GM10248 (cell line): ENCODE results near the gene IRF1.

Experiments
- CTCF ChIA-PET: fragments of 300-600 bp; sonication (Branson Sonifier 250); formaldehyde crosslinking; extraction: SDS; loops from one replicate; lab custom pipeline; 2021; ENCODE audit warnings: antibody characterized with exemption; lab: Yijun Ruan, JAX
- POLR2A ChIA-PET: fragments of 350-650 bp; sonication (Branson Sonifier 250); formaldehyde crosslinking; extraction: SDS; loops from one replicate; lab custom pipeline; 2020; ENCODE audit warnings: antibody characterized with exemption; lab: Yijun Ruan, JAX
- DNase-seq: peaks from one replicate; pipeline ENCODE4 v3.0.0; 2012; ENCODE audit errors: extremely low spot score
- TF ChIP-seq, protein P1 (sequence below): IDR thresholded peaks from 2 replicates; pipeline ENCODE4 v1.5.1; 2012; ENCODE audit warnings: mild to moderate bottlenecking, low read depth; ENCODE audit errors: extremely low read depth, missing control alignments, control extremely low read depth

The IRF1 gene

DNA sequence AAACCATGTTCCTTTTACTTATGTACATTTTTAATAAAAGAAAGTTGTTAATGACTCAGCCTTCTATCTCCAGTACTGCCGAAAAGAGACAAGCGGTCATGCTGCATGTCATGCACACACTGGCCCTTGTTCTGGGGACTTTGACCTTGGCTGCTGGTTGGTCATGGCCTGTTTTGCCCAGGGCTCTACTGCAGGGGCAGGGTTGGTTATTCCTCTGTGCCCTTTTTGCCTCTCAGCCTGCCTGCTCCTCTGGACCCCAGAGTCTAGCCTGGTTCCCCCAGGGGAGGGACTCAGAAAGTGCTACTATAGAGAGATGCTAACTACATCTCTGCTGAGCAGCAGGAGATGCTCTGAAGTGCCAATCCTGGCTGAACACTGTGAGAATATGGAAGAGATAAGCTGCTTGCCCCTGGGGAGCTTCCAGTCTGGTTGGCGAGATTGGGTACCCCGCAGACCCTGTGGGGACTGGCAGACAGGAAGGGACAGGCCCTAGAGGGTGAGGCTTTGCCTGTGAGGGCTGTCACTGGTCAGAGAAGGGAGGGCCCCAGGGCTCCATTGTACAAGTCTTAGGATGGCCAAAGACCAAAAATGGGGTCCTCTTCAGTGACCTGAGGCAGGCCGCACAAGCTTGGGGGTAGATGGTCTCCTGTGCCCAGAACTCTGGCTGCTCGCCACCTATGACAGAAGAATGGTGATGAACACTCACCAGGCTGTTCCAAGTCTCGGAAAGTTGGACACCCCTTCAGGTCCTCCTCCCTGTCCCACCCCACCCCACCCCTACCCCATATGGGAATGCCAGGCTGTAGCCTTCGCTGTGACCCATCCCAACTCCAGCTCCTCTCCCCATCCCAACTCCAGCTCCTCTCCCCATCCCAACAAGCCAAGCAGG, 14.3 kb downstream of the IRF1 start:
- POLR2A ChIA-PET, result interaction anchor here (0.6 to 7.9 kb wide), 5 partner anchors 10 to 50 kb away, joined by 3 to 132 read pairs (median 24); partner anchors contain the start of gene IRF1
- CTCF ChIA-PET, result interaction anchor here (1.1 to 6.5 kb wide), 5 partner anchors 9 to 49 kb away, joined by 3 to 62 read pairs (median 3); partner anchors contain the start of gene IRF1
- TF ChIP-seq, protein P1, sequence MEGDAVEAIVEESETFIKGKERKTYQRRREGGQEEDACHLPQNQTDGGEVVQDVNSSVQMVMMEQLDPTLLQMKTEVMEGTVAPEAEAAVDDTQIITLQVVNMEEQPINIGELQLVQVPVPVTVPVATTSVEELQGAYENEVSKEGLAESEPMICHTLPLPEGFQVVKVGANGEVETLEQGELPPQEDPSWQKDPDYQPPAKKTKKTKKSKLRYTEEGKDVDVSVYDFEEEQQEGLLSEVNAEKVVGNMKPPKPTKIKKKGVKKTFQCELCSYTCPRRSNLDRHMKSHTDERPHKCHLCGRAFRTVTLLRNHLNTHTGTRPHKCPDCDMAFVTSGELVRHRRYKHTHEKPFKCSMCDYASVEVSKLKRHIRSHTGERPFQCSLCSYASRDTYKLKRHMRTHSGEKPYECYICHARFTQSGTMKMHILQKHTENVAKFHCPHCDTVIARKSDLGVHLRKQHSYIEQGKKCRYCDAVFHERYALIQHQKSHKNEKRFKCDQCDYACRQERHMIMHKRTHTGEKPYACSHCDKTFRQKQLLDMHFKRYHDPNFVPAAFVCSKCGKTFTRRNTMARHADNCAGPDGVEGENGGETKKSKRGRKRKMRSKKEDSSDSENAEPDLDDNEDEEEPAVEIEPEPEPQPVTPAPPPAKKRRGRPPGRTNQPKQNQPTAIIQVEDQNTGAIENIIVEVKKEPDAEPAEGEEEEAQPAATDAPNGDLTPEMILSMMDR, result no peak

DNA sequence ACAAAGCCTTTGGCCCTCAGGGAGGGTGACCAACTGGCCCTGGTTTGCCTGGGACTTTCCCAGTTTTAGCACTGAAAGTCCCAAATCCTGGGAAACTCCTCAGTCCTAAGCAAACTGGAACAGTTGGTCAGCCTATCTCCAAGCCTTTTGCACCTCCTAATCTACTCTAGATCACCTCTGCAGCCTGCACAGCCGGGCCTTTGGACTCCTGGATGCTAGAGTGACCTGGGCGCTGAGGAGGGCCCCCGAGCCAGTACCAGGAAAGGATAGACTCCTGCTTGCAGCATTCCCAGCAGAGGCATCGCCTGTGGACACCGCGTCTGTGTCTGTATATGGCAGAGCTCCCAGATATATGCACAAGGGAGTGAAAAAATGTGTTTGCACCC, 15.1 kb downstream of the IRF1 start:
- POLR2A ChIA-PET, result interaction anchor here (0.6 to 7.9 kb wide), 4 partner anchors 10 to 38 kb away, joined by 3 to 132 read pairs (median 28); partner anchors contain the start of gene IRF1
- TF ChIP-seq, protein P1, result no peak
- CTCF ChIA-PET, result interaction anchor here (0.9 to 6.5 kb wide), 2 partner anchors 26 to 49 kb away, joined by 3 to 61 read pairs; no protein-coding TSS in a partner anchor
- DNase-seq, result no peak

More for the DNA sequence above, 14.3 kb downstream of the IRF1 start:
- no peak for DNase-seq

GRCh38 chr5:132474881-132475496, 15.6 kb downstream of the IRF1 start:
- no peak for DNase-seq
- ChIA-PET POLR2A (interaction anchor here (0.6 to 7.9 kb wide), 2 partner anchors 13 to 37 kb away, joined by 3 to 132 read pairs; partner anchors contain the start of gene IRF1), CTCF (interaction anchor here (0.9 to 1.8 kb wide), 3 partner anchors 10 to 55 kb away, joined by 3 to 8 read pairs (median 3); no protein-coding TSS in a partner anchor)
- TF ChIP-seq, protein P1, result no peak

DNA sequence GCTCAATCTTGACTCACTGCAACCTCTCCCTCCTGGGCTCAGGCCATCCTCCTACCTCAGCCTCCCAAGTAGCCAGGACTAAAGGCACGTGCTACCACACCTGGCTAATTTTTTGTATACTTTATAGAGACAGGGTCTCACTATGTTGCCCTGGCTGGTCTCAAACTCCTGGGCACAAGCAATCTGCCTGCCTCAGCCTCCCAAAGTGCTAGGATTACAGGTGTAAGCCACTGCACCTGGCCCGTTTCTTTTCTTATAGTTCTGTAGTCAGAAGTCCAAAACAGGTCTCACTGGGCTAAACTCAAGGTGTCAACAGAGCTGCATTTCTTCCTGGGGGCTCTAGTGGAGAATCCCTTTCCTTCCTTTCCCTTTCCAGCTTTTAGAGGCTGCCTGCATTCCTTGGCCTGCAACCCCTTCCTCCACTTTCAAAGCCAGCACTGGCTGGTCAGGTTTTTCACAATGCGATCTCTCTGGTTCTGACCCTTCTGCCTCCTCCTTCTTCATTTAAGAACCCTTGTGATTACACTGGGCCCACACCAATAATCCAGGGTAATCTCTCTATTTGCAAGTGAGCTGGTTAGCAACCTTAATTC, 16.3 kb downstream of the IRF1 start:
- ChIA-PET POLR2A (interaction anchor here (1.2 to 7.9 kb wide), 2 partner anchors 14 kb away, joined by 4 to 132 read pairs; partner anchors contain the start of gene IRF1), CTCF (interaction anchor here (0.8 to 1.8 kb wide), 8 partner anchors 9 to 54 kb away, joined by 3 to 8 read pairs (median 4); partner anchors contain the start of gene IRF1)
- TF ChIP-seq, protein P1, result no peak
- no peak for DNase-seq

DNA sequence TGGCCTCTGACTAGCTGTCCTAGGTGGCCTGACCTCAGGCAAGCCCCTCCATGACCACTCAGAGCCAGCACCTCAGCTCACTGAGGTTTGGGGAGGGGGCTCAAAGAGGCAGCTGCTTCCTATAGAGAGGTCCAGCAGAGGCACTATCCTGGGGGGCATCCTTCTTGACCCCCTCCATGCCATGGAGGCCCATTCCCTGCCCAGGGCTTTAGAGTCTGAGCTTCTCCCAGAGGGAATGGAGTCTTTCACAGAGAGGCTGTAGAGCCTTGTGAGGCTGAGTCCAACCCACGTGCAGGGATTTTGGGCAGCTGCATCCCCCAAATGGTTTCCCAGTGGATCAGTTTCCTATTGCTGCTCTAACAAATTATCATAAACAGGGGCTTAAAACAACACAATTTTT, 16.9 kb downstream of the IRF1 start:
- DNase-seq, result no peak
- TF ChIP-seq, protein P1, result no peak
- ChIA-PET CTCF (interaction anchor here (0.8 to 2.0 kb wide), 7 partner anchors 9 to 53 kb away, joined by 3 to 8 read pairs (median 6); partner anchors contain the start of gene IRF1), POLR2A (interaction anchor here (0.9 to 1.2 kb wide), 2 partner anchors 15 to 16 kb away, joined by 4 read pairs; no protein-coding TSS in a partner anchor)
